OCI-LY7 (cell line): ENCODE results near the gene DPYSL3.

Experiments used
- CTCF ChIP-seq: fragments of 200-600 bp; sonication (generic); conservative IDR thresholded peaks from 2 replicates; pipeline ENCODE4 v1.5.1; 2014; ENCODE audit warnings: mild to moderate bottlenecking, antibody characterized with exemption, low read length, moderate library complexity, mixed read lengths
- EZH2phosphoT487 ChIP-seq: fragments of 200-600 bp; sonication (generic); IDR thresholded peaks from 2 replicates; pipeline ENCODE4 v1.6.1; 2018; ENCODE audit warnings: low read depth, borderline replicate concordance, mild to moderate bottlenecking, mixed run types, antibody characterized with exemption, low read length, moderate library complexity, mixed read lengths

GRCh38 chr5:147387109-147387508 lies 122.8 kb downstream of the DPYSL3 start:
- TF ChIP-seq CTCF (no peak), EZH2phosphoT487 (no peak)
